ENCODE results near the gene STMN1. TPM values are rescaled to one million over a fixed set of nuclear protein-coding genes. Genes with fewer than 3 reads are reported as not detected.

STMN1 gene
- total RNA-seq, 2 donors from 2014 or later, result 6.3 to 11.4 TPM

DNA sequence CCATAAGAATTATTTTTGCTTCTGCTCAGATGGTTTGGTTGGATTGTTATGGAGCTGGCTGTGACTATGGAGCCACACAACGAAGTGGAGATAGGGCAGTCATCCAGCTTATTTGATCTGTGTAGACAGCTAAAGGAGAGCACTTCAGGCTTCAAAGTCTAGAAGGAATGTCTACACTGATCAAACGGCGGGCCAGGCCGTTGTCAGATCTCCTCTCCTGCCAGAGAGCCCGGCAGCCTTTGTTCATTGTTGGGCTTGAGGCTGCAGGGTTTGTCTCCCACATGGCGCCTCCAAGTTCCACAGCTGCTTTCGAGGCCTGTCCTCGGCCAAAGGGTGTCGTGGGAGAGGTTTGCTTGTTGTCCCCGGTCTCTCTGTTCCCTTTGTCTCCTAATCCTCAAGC is 2.8 kb upstream of the STMN1 start:
- no peaks in the 10 kb centered on the region for H3K36me3 ChIP-seq (replicated peaks in 1 of 2; ENCODE audit: insufficient read depth in 1 of 2, low read depth in 2 of 2)
- DNase-seq, result no peak
- intact Hi-C loops (cut with DNase I), result loop anchor here (5.0 kb wide), 1 partner anchor 88 kb away; the partner anchor contains the start of gene PAFAH2
- H3K4me1 ChIP-seq, result peaks cover 27% of the 10 kb centered on the region
- no peak for ATAC-seq
- H3K27ac ChIP-seq, result no peak overlapping the region
- H3K4me3 ChIP-seq, result no peak overlapping the region
- no peaks in the 10 kb centered on the region for H3K27me3 ChIP-seq
- 44 to 45% methylated on average over 9 to 10 of the region's 10 CpGs for WGBS, 2 donors
- no peaks in the 10 kb centered on the region for H3K9me3 ChIP-seq
- TF ChIP-seq POLR2A (IDR thresholded peaks at IDR 0.05), result no peak
- TF ChIP-seq, protein P1, sequence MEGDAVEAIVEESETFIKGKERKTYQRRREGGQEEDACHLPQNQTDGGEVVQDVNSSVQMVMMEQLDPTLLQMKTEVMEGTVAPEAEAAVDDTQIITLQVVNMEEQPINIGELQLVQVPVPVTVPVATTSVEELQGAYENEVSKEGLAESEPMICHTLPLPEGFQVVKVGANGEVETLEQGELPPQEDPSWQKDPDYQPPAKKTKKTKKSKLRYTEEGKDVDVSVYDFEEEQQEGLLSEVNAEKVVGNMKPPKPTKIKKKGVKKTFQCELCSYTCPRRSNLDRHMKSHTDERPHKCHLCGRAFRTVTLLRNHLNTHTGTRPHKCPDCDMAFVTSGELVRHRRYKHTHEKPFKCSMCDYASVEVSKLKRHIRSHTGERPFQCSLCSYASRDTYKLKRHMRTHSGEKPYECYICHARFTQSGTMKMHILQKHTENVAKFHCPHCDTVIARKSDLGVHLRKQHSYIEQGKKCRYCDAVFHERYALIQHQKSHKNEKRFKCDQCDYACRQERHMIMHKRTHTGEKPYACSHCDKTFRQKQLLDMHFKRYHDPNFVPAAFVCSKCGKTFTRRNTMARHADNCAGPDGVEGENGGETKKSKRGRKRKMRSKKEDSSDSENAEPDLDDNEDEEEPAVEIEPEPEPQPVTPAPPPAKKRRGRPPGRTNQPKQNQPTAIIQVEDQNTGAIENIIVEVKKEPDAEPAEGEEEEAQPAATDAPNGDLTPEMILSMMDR (IDR thresholded peaks at IDR 0.05), result no peak

DNA sequence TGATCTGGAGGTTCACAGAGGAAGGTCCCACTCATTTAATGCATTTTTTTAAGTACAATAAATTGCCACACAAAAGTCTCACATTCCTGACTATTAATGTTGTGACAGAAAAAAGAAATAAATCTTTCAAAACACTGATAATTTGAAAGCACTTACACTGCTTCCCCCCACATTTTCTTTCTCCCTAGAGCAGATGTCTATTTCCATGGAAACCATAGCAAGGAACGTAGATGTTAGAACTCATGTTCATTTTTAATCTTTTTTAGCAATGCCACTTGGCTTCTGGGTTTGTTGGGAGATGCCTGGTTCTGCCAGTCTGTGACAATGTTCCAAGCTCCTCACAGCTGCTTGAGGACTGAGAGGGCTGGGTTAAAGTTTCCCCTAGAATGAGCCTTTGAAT is 1.9 kb upstream of the STMN1 start:
- no peak overlapping the region for H3K4me3 ChIP-seq
- WGBS, 2 donors, result 63 to 72% methylated on average over 1 of the region's 1 CpG

DNA sequence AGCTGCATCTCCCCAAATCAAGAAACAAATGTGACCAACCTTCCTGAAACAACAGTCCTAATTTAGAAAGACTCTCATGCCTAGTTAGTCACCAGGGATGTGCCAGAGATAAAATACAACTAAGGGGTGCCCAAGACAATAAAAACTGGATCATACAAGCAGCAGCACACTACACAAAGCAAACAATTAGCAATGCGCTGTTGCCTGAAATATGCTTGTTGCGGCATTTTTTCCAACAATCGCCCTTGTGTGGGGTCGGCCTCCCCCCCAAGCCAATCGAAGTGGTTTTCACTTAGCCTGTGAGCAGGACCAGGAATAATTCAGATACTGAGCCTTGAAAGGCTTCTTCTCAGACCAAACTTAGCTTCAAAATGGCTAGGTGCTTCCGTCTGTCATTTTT is 1.4 kb upstream of the STMN1 start:
- Histone ChIP-seq H3K36me3 (replicated peaks in 1 of 2; ENCODE audit: insufficient read depth in 1 of 2, low read depth in 2 of 2) (no peaks in the 10 kb centered on the region), H3K4me1 (peaks cover 27% of the 10 kb centered on the region), H3K27me3 (no peaks in the 10 kb centered on the region), H3K9me3 (no peaks in the 10 kb centered on the region), H3K27ac (no peak overlapping the region), H3K4me3 (no peak overlapping the region)
- DNase-seq, result no peak
- TF ChIP-seq, protein P1 (IDR thresholded peaks at IDR 0.05), result no peak
- intact Hi-C loops (cut with DNase I), result loop anchor here (5.0 kb wide), 1 partner anchor 90 kb away; the partner anchor contains the start of gene PAFAH2
- 74 to 75% methylated on average over 6 of the region's 6 CpGs for WGBS, 2 donors
- ATAC-seq, result no peak

More for the DNA sequence above, 1.9 kb upstream of the STMN1 start:
- TF ChIP-seq, protein P1 (IDR thresholded peaks at IDR 0.05), result no peak
- TF ChIP-seq POLR2A (IDR thresholded peaks at IDR 0.05), result no peak
- no peak for ATAC-seq
- no peak overlapping the region for H3K27ac ChIP-seq
- no peaks in the 10 kb centered on the region for H3K36me3 ChIP-seq (replicated peaks in 1 of 2; ENCODE audit: insufficient read depth in 1 of 2, low read depth in 2 of 2)
- no peaks in the 10 kb centered on the region for H3K27me3 ChIP-seq
- no peak for DNase-seq
- H3K4me1 ChIP-seq, result peaks cover 27% of the 10 kb centered on the region
- no peaks in the 10 kb centered on the region for H3K9me3 ChIP-seq
- intact Hi-C loops (cut with DNase I), result loop anchor here (5.0 kb wide), 1 partner anchor 89 kb away; the partner anchor contains the start of gene PAFAH2

DNA sequence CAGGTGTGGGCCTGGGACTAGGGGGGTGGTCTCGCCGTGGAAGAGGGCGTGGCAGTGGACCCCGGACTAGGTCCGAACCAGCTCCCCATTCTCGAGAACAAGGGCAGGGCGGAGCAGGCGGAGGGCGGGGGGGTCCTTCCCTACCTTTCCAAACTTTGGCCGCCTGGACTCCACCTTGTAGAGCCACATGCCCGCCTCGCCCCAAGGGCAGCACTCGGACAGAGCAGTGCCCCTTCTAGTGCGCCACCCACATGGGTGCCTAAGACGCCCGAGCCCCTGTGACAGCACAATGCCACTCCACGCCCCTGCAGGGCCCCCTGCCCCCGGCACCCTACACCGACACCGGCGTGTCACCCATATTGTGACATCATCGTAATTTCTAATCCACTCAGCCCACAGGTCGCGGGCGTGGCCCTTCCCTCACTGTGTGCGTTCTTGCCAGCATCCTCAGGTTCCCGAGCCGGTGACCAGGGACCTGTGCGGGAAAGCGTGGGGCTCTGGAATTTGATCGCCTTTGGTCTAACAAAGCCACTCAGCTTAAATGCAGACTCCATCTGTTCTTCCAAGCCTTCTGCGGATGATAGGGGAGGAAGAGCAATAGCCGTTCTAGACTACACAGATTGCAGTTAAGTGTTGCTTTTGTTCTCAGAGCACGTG is 553 bp upstream of the STMN1 start:
- intact Hi-C loops (cut with DNase I), result loop anchor here (5.0 kb wide), 1 partner anchor 91 kb away; the partner anchor contains the start of gene PAFAH2
- no peak for TF ChIP-seq POLR2A (IDR thresholded peaks at IDR 0.05)

DNA sequence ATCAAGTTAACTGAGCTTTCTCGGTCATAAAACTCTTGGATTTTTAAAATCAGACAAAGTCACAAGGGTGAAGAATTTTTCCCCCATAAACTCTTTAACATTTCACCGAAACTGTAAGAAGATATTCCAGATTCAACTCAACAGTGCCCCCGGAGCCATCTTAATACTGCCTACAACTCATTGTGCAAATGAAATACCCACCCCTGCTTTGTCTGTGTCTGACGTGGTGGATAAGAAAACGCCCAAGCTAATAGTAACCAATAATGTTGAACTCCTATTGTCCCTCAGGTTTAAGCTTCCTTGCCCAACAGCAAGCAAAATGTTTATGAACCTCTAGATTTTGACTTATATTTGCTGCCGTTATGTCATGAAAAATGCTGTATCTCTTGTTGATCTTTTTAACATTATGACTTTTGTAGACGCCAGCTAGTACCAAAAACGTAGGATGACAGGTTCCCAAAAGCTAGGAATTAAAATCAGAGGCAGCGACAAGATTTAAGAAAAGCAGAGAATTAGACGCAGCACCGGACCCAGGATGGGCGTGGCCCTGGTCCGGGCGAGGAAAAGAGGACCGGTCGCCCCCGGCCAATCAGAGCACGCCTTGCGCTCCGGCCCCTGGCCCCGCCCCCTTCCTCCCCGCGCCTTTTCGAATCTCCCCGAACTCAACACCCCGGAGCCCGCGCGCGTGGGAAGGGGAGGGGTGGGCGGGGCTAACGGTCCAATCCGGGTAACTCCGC is 1.1 kb downstream of the STMN1 start:
- DNase-seq (peak; percentile 90 to 94 (median 92)), ATAC-seq (peak; percentile 88)
- no peak for TF ChIP-seq POLR2A (IDR thresholded peaks at IDR 0.05)
- TF ChIP-seq, protein P1 (IDR thresholded peaks at IDR 0.05), result no peak
- WGBS, 2 donors, result 1 to 2% methylated on average over 16 to 25 of the region's 34 CpGs
- Histone ChIP-seq H3K36me3 (replicated peaks in 1 of 2; ENCODE audit: insufficient read depth in 1 of 2, low read depth in 2 of 2) (no peaks in the 10 kb centered on the region), H3K4me1 (peaks cover 27% of the 10 kb centered on the region), H3K4me3 (peak overlapping the region; percentile 66 to 70), H3K27me3 (no peaks in the 10 kb centered on the region), H3K27ac (peak overlapping the region in 1 of 4 donors; percentile 56), H3K9me3 (no peaks in the 10 kb centered on the region)
- intact Hi-C loops (cut with DNase I), result loop anchor here (5.0 kb wide), 1 partner anchor 92 kb away; the partner anchor contains the start of gene PAFAH2

More for the DNA sequence above, 553 bp upstream of the STMN1 start:
- peak overlapping the region in 2 of 4 donors; percentile 8 to 47 for H3K27ac ChIP-seq
- H3K4me1 ChIP-seq, result peaks cover 27% of the 10 kb centered on the region
- peak overlapping the region; percentile 66 to 70 for H3K4me3 ChIP-seq
- DNase-seq, result peak in 3 of 4 donors; percentile 34 to 42 (median 39)
- no peaks in the 10 kb centered on the region for H3K27me3 ChIP-seq
- WGBS, 2 donors, result 5 to 9% methylated on average over 12 to 34 of the region's 34 CpGs
- H3K9me3 ChIP-seq, result no peaks in the 10 kb centered on the region
- H3K36me3 ChIP-seq (replicated peaks in 1 of 2; ENCODE audit: insufficient read depth in 1 of 2, low read depth in 2 of 2), result no peaks in the 10 kb centered on the region
- ATAC-seq, result peak; percentile 20
